Ascending aorta (tissue), 2 donors: ENCODE data around the gene CHKB. TPM values are rescaled to one million over a fixed set of nuclear protein-coding genes. Genes with fewer than 3 reads are reported as not detected.

Source experiments
- DNase-seq, 2 donors: peaks; one replicate each; pipeline ENCODE4 v3.0.0-alpha.2; 2019; ENCODE audit warnings: low spot score in 2 of 2
- H3K27ac ChIP-seq, 2 donors: fragments of 200-600 bp; sonication (generic); one replicate each; pipeline ENCODE4 v1.5.1; 2016 to 2017; ENCODE audit warnings: mild to moderate bottlenecking in 1 of 2
- H3K27me3 ChIP-seq: fragments of 200-600 bp; sonication (generic); one replicate; pipeline ENCODE4 v1.5.1; 2017
- H3K36me3 ChIP-seq, 2 donors: fragments of 200-600 bp; sonication (generic); one replicate each; pipeline ENCODE4 v1.5.1; 2016
- H3K4me1 ChIP-seq, 2 donors: fragments of 200-600 bp; sonication (generic); one replicate each; pipeline ENCODE4 v1.5.1; 2016 to 2017; ENCODE audit warnings: mild to moderate bottlenecking in 1 of 2
- H3K4me3 ChIP-seq, 2 donors: fragments of 200-600 bp; sonication (generic); one replicate each; pipeline ENCODE4 v1.5.1; 2016 to 2017; ENCODE audit warnings: mild to moderate bottlenecking in 1 of 2
- H3K9me3 ChIP-seq, 2 donors: fragments of 200-600 bp; sonication (generic); one replicate each; pipeline ENCODE4 v1.5.1; 2016
- intact Hi-C: fragments of 100-400 bp; cut with DNase I; formaldehyde crosslinking; loops from one replicate; pipeline ENCODE4 v1.15.1; 2023
- total RNA-seq: library from RNA; depleted of rRNA; stranded (reverse); fragments of >200 nt; gene quantifications from one replicate; pipeline ENCODE4 v1.1.0, GENCODE V29; 2016
- TF ChIP-seq, protein P1 (sequence below), 3 experiments: fragments of 200-600 bp in 2 of 3; fragments of 450-650 bp in 1 of 3; sonication (generic) in 2 of 3; IDR thresholded peaks; one replicate each; pipeline ENCODE4 v1.5.1; 2016 to 2019; ENCODE audit warnings: antibody characterized with exemption in 3 of 3, mild to moderate bottlenecking in 1 of 3, moderate library complexity in 1 of 3

The CHKB gene
- total RNA-seq, 1 donor from 2014 or later = 82.4 TPM

DNA sequence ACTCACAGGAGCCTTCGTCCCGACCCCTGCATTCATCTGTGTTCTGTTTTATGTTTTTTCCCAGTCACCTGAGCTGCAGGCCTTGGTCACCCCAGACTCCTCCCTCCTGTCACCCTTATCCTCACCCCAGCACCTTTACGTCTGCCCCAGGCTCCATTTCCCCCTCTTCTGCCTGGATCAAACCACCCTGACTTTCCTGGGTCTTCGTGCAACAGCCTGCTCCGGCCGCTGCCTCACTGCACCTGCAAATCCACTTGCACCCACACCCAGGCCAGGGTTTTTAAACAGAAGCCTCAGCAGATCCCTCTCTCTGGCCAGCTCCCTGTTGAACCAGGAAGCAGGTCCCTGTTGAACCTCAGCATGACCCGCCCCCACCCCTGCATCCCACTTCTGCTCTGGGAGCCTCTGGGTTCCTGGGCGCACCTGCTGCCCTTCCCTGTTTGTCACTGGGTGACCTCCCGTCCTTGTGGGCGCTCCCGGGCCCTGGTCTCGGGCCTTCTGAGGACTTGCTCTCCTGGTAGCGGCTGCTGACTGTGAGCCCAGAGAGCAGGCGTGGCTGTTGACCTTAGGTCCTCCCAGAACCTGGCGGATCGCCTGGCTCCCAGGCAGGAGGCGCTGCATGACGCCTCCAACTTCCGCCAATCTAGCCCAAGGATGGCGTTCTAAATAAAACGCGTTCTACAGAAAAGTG is 30.8 kb upstream of the CHKB start:
- Histone ChIP-seq H3K4me1 (no peaks in the 10 kb centered on the region), H3K27me3 (no peaks in the 10 kb centered on the region), H3K36me3 (no peaks in the 10 kb centered on the region), H3K27ac (no peak overlapping the region), H3K4me3 (no peak overlapping the region), H3K9me3 (no peaks in the 10 kb centered on the region)
- TF ChIP-seq, protein P1, sequence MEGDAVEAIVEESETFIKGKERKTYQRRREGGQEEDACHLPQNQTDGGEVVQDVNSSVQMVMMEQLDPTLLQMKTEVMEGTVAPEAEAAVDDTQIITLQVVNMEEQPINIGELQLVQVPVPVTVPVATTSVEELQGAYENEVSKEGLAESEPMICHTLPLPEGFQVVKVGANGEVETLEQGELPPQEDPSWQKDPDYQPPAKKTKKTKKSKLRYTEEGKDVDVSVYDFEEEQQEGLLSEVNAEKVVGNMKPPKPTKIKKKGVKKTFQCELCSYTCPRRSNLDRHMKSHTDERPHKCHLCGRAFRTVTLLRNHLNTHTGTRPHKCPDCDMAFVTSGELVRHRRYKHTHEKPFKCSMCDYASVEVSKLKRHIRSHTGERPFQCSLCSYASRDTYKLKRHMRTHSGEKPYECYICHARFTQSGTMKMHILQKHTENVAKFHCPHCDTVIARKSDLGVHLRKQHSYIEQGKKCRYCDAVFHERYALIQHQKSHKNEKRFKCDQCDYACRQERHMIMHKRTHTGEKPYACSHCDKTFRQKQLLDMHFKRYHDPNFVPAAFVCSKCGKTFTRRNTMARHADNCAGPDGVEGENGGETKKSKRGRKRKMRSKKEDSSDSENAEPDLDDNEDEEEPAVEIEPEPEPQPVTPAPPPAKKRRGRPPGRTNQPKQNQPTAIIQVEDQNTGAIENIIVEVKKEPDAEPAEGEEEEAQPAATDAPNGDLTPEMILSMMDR (IDR thresholded peaks at IDR 0.05) = no peak
- no peak for DNase-seq
- intact Hi-C loops = no loop called here

- no peaks in the 10 kb centered on the region for H3K4me1 ChIP-seq
- TF ChIP-seq, protein P1 (IDR thresholded peaks at IDR 0.05) = no peak
- H3K4me3 ChIP-seq = no peak overlapping the region
- no peak for DNase-seq
- no peaks in the 10 kb centered on the region for H3K27me3 ChIP-seq
- H3K36me3 ChIP-seq = no peaks in the 10 kb centered on the region
- H3K9me3 ChIP-seq = no peaks in the 10 kb centered on the region
- intact Hi-C loops = no loop called here
- no peak overlapping the region for H3K27ac ChIP-seq
Measured at GRCh38 chr22:50612528-50613221, 30.0 kb upstream of the CHKB start.

DNA sequence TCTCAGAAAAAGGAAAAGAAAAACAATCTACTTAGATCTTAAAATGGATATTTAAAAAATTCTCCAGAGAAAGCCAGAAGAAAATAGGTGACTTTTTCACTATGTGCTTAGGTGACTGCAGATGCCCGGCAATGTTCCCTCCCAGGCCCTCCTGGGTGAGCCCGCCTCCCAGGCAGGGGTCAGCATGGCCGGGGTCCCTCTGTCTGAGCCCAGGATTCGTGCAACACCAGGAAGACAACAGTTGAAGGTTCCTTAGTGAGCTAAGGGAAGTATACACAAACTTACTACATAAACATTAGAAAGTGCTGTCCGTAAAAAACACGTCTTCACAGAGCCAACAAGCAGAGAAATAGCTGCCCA is 29.5 kb upstream of the CHKB start:
- Histone ChIP-seq H3K4me1 (no peaks in the 10 kb centered on the region), H3K27ac (no peak overlapping the region), H3K9me3 (no peaks in the 10 kb centered on the region), H3K36me3 (no peaks in the 10 kb centered on the region), H3K27me3 (no peaks in the 10 kb centered on the region), H3K4me3 (no peak overlapping the region)
- TF ChIP-seq, protein P1 (IDR thresholded peaks at IDR 0.05) = no peak
- DNase-seq = no peak
- intact Hi-C loops = no loop called here

DNA sequence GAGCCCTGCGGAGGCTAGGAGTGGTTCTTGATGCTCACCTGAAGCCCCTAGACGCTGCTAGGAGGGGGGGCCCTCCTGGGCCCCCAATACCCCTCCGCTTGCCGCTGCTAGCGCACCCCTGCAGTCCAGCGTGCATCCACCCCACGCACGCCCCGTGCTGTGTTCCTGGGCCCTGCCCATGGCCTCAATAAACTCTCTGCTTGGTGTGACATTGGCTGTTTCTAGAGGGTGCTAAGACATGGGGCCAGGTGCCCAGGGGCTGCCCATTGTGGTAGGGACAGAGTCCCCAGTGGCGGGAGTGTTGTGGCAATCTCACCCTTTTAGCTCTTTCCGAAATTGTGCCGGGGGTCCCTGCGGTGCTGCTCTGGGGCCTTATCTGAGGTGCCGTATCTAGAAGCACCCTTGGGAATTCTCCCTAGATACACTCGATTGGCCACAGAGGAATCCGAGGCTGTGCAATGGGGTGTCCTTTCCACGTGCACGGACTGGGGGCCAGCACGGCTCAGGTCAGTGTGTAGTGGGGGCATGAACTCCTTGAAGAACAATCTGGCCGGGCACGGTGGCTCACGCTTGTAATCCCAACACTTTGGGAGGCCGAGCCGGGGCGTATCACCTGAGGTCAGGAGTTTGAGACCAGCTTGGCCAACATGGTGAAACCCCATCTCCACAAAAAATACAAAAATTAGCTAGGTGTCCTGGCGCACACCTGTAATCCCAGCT is 28.9 kb upstream of the CHKB start:
- DNase-seq = no peak
- H3K4me3 ChIP-seq = no peak overlapping the region
- no peaks in the 10 kb centered on the region for H3K36me3 ChIP-seq
- TF ChIP-seq, protein P1 (IDR thresholded peaks at IDR 0.05) = no peak
- H3K27me3 ChIP-seq = no peaks in the 10 kb centered on the region
- intact Hi-C loops = no loop called here
- no peaks in the 10 kb centered on the region for H3K4me1 ChIP-seq
- no peaks in the 10 kb centered on the region for H3K9me3 ChIP-seq
- H3K27ac ChIP-seq = no peak overlapping the region

DNA sequence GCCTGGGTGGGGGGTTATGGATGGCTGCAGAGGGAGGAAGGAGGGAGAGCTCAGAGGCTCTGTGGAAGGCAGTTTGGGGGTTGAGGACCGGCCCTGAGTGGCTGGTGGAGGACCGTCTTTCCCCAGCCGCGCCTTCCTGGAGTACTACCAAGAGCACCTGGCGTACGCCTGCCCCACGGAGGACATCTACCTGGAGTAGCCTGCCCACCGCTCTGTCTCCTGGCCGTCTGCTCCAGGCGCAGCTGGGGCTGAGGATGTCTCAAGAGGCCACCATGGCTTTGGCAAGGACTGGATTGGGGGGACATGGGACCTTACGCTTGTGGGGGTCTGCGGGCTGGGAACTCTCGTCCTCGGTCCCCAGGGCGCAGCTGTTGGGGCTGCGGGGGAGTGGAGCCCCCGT is 27.9 kb upstream of the CHKB start:
- H3K4me1 ChIP-seq = no peaks in the 10 kb centered on the region
- TF ChIP-seq, protein P1 (IDR thresholded peaks at IDR 0.05) = no peak
- H3K9me3 ChIP-seq = no peaks in the 10 kb centered on the region
- intact Hi-C loops = no loop called here
- no peaks in the 10 kb centered on the region for H3K27me3 ChIP-seq
- no peak overlapping the region for H3K27ac ChIP-seq
- H3K4me3 ChIP-seq = no peak overlapping the region
- DNase-seq = no peak
- no peaks in the 10 kb centered on the region for H3K36me3 ChIP-seq
